ENCODE measurements around the gene TRIM25. TPM values are rescaled to one million over a fixed set of nuclear protein-coding genes. Genes with fewer than 3 reads are reported as not detected.

Gene TRIM25
- total RNA-seq, 2 donors from 2014 or later, result 18.8 to 21.3 TPM

- Histone ChIP-seq H3K4me3 (ENCODE audit: low read length) (no peak overlapping the region), H3K36me3 (ENCODE audit: control insufficient read depth, insufficient read depth, low read length) (no peaks in the 10 kb centered on the region), H3K9me3 (ENCODE audit: control insufficient read depth, low read length) (peaks cover 28% of the 10 kb centered on the region), H3K4me1 (ENCODE audit: control insufficient read depth, insufficient read depth, low read length) (no peaks in the 10 kb centered on the region), H3K9ac (ENCODE audit: extremely low read depth, low read length, poor library complexity, severe bottlenecking) (no peak overlapping the region), H3K27me3 (ENCODE audit: control insufficient read depth, insufficient read depth, low read length, poor library complexity, severe bottlenecking) (no peaks in the 10 kb centered on the region), H3K27ac (ENCODE audit: low read depth, low read length) (no peak overlapping the region)
- no peak overlapping the region for H3K27ac Mint-ChIP-seq
- no peak for DNase-seq
- WGBS, 2 experiments (ENCODE audit: insufficient coverage in 1 of 2, insufficient read length in 1 of 2), result 97% methylated on average over 5 of the region's 5 CpGs
- no peaks in the 10 kb centered on the region for H3K27me3 Mint-ChIP-seq (ENCODE audit: insufficient read depth)
- peaks cover 35% of the 10 kb centered on the region for H3K36me3 Mint-ChIP-seq (ENCODE audit: low read depth)
- H3K9me3 Mint-ChIP-seq, result peaks cover 25% of the 10 kb centered on the region
- TF ChIP-seq CTCF (conservative IDR thresholded peaks at IDR 0.05), result no peak
- no peak overlapping the region for H3K4me3 Mint-ChIP-seq
- H3K4me1 Mint-ChIP-seq, result peaks cover 8% of the 10 kb centered on the region
Measured at GRCh38 chr17:56887105-56887504, 26.7 kb downstream of the TRIM25 start.

GRCh38 chr17:56886288-56886731 is 27.5 kb downstream of the TRIM25 start:
- Mint-ChIP-seq H3K36me3 (ENCODE audit: low read depth) (peaks cover 30% of the 10 kb centered on the region), H3K27me3 (ENCODE audit: insufficient read depth) (no peaks in the 10 kb centered on the region), H3K9me3 (peaks cover 25% of the 10 kb centered on the region), H3K4me1 (peaks cover 8% of the 10 kb centered on the region), H3K4me3 (no peak overlapping the region), H3K27ac (no peak overlapping the region)
- H3K27ac ChIP-seq (ENCODE audit: low read depth, low read length), result no peak overlapping the region
- no peak overlapping the region for H3K4me3 ChIP-seq (ENCODE audit: low read length)
- no peak overlapping the region for H3K9ac ChIP-seq (ENCODE audit: extremely low read depth, low read length, poor library complexity, severe bottlenecking)
- no peak for TF ChIP-seq CTCF (conservative IDR thresholded peaks at IDR 0.05)
- no peaks in the 10 kb centered on the region for H3K36me3 ChIP-seq (ENCODE audit: control insufficient read depth, insufficient read depth, low read length)
- no peaks in the 10 kb centered on the region for H3K4me1 ChIP-seq (ENCODE audit: control insufficient read depth, insufficient read depth, low read length)
- peaks cover 28% of the 10 kb centered on the region for H3K9me3 ChIP-seq (ENCODE audit: control insufficient read depth, low read length)
- WGBS, 2 experiments (ENCODE audit: insufficient coverage in 1 of 2, insufficient read length in 1 of 2), result 96 to 100% methylated on average over 2 of the region's 2 CpGs
- no peak for DNase-seq
- no peaks in the 10 kb centered on the region for H3K27me3 ChIP-seq (ENCODE audit: control insufficient read depth, insufficient read depth, low read length, poor library complexity, severe bottlenecking)

GRCh38 chr17:56885312-56885657 is 28.6 kb downstream of the TRIM25 start:
- TF ChIP-seq CTCF (conservative IDR thresholded peaks at IDR 0.05), result no peak
- Histone ChIP-seq H3K9me3 (ENCODE audit: control insufficient read depth, low read length) (peaks cover 28% of the 10 kb centered on the region), H3K27ac (ENCODE audit: low read depth, low read length) (peak overlapping the region; percentile 36), H3K36me3 (ENCODE audit: control insufficient read depth, insufficient read depth, low read length) (no peaks in the 10 kb centered on the region), H3K4me3 (ENCODE audit: low read length) (no peak overlapping the region), H3K9ac (ENCODE audit: extremely low read depth, low read length, poor library complexity, severe bottlenecking) (no peak overlapping the region), H3K4me1 (ENCODE audit: control insufficient read depth, insufficient read depth, low read length) (no peaks in the 10 kb centered on the region), H3K27me3 (ENCODE audit: control insufficient read depth, insufficient read depth, low read length, poor library complexity, severe bottlenecking) (no peaks in the 10 kb centered on the region)
- H3K36me3 Mint-ChIP-seq (ENCODE audit: low read depth), result peaks cover 27% of the 10 kb centered on the region
- peaks cover 25% of the 10 kb centered on the region for H3K9me3 Mint-ChIP-seq
- peaks cover 8% of the 10 kb centered on the region for H3K4me1 Mint-ChIP-seq
- H3K27me3 Mint-ChIP-seq (ENCODE audit: insufficient read depth), result no peaks in the 10 kb centered on the region
- H3K4me3 Mint-ChIP-seq, result no peak overlapping the region
- no peak overlapping the region for H3K27ac Mint-ChIP-seq
- WGBS, 2 experiments (ENCODE audit: insufficient coverage in 1 of 2, insufficient read length in 1 of 2), result 89% methylated on average over 2 of the region's 2 CpGs; no CpG with 5 or more reads in 1 of the 2 experiments
- DNase-seq, result no peak

Data from endodermal cell (in vitro differentiated cells).